GM21723 (cell line): ENCODE data around the gene CD2AP.
"Not testable (repeated sequence)": the region's sequence is repeated elsewhere in the genome, so short reads cannot be mapped to it uniquely, and the experiment has no call there.

Experiments
- ATAC-seq: cut with Tn5 transposase; IDR thresholded peaks from one replicate; pipeline ENCODE4 v1.9.1; 2021; ENCODE audit warnings: mild to moderate bottlenecking, moderate library complexity; ENCODE audit not compliant: unreplicated experiment

CD2AP gene, protein sequence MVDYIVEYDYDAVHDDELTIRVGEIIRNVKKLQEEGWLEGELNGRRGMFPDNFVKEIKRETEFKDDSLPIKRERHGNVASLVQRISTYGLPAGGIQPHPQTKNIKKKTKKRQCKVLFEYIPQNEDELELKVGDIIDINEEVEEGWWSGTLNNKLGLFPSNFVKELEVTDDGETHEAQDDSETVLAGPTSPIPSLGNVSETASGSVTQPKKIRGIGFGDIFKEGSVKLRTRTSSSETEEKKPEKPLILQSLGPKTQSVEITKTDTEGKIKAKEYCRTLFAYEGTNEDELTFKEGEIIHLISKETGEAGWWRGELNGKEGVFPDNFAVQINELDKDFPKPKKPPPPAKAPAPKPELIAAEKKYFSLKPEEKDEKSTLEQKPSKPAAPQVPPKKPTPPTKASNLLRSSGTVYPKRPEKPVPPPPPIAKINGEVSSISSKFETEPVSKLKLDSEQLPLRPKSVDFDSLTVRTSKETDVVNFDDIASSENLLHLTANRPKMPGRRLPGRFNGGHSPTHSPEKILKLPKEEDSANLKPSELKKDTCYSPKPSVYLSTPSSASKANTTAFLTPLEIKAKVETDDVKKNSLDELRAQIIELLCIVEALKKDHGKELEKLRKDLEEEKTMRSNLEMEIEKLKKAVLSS

GRCh38 chr6:47477497-47478232 is at the start of gene CD2AP:
Gene CD2AP (plus strand): TSS chr6:47477789. CDS start chr6:47478245, 456 bp downstream.
- ATAC-seq: peak; percentile 87

GRCh38 chr6:47428288-47428687 is 49.3 kb upstream of the CD2AP start:
- ATAC-seq: no peak

- no peak for ATAC-seq
Measured at GRCh38 chr6:47428746-47429664, 48.6 kb upstream of the CD2AP start.

- no peak for ATAC-seq
Measured at GRCh38 chr6:47434372-47435253, 43.0 kb upstream of the CD2AP start.

DNA sequence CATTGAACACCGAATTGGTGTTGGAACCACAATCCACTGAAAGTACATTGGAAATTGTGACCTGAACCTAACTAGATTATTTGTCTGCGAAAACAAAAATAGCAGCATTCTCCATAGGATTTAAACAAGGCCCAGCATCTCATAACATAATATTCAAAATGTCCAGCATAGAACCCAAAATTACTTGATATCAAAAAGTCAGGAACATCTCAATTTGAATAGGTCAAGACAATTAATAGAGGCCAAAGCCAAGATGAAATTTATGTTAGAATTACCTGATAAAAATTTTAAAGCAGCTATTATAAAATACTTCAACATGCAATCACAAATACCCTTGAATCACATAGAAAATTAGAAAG is 42.4 kb upstream of the CD2AP start:
- no peak for ATAC-seq

DNA sequence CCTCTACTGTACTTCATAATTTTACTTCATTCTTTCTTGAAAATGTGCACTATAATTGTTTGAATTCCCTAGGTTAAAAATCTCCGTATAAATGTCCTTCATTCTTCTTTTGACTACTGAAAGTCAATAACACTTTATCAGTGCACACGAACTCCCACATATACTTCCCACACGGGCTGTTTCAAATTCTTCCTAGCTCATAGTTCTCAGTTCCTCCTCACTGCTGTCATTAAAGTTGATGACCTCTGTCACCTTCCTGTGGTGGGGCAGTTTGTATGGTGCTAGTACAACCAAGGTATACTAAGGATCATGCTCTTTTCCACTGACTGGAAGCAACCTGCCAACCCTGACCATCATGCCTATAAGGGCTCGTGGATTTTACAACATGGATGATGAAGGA is 40.0 kb upstream of the CD2AP start:
- ATAC-seq: peak; percentile 68

DNA sequence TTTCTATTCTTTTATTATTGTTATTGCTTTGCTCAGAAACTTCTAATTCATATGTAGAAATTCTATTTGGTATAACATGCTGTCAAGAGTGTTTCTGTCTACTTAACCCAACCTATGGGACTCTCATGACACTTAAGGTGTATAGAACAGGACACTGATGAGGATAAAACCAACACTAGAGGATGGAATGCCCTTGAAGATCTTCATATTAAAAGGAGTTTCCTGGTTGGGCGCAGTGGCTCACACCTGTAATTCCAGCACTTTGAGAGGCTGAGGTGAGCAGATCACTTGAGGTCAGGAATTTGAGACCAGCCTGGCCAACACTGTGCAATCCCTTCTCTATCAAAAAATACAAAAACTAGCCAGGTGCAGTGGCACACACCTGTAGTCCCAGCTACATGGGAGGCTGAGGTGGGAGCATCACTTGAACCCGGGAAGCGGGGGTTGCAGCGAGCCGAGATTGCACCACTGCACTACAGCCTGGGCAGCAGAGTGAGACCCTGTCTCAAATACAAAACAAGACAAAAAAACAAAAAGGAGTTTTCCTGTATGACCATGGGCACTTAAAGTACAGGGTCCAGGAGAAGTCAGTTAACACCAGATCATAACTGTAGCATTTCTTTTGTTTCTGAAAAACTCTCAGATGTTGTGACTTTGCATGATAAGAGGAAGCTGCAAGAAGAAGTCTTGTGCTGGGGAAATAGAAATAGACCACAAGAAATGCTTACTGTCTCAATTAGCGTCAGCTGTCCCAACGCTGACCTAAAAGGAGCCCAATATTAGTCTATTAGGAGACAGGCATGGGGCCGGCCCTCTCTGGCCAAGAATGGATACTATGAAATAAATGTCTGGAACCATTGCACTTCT is 38.9 kb upstream of the CD2AP start:
- peak; percentile 79 for ATAC-seq

DNA sequence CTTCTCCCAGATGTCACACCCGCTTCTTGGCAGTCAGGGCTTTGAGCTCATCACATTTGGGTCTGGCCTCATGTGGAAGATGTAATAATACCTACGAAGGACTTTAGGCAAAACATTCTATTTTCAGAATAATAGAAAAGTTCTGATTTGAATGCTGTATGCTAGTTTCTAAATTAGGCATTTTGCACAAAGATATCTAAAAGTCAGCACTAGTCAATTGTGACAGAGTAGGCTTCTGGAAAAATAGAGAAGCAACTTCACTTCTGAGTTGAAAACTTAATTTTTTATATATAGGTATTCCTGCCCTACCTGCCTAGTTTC is 38.3 kb upstream of the CD2AP start:
- ATAC-seq: peak; percentile 47

GRCh38 chr6:47440719-47441118 is 36.9 kb upstream of the CD2AP start:
- peak; percentile 59 for ATAC-seq

DNA sequence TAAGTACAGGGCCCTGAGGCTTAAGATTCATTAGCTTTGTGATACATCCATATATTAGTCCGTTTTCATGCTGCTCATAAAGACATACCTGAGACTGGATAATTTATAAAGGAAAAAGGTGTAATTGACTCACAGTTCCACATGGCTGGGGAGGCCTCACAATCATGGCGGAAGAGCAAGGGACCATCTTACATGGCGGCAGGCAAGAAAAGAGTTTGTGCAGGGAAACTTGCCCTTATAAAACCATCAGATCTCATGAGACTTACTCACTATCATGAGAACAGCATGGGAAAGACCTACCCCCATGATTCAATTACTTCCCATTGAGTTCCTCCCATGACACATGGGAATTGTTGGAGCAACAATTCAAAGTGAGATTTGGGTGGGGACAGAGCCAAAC is 32.6 kb upstream of the CD2AP start:
- not testable (repeated sequence) for ATAC-seq

- no peak for ATAC-seq
Measured at GRCh38 chr6:47446669-47447330, 30.8 kb upstream of the CD2AP start.

DNA sequence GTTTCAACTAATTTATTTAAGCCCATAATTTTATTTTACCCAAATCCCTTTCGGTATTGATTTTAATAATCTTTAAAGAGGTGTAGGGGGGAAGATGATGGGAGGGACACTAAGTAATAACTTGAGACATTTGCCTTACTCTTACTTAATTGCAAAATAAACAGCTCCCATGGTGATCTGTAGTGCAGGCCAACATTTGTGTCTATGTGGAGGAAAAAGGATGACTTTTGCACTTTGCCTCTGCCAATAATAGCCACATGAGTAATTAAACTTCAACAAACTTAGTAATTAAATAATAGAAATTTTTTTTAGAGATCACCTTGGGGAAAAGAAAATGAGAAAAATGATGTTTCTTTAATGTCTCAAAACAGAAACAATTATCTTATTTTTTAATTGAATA is 29.9 kb upstream of the CD2AP start:
- no peak for ATAC-seq

GRCh38 chr6:47451162-47451561 is 26.4 kb upstream of the CD2AP start:
- no peak for ATAC-seq

GRCh38 chr6:47452899-47453298 is 24.7 kb upstream of the CD2AP start:
- no peak for ATAC-seq

GRCh38 chr6:47453372-47453936 is 24.1 kb upstream of the CD2AP start:
- no peak for ATAC-seq

DNA sequence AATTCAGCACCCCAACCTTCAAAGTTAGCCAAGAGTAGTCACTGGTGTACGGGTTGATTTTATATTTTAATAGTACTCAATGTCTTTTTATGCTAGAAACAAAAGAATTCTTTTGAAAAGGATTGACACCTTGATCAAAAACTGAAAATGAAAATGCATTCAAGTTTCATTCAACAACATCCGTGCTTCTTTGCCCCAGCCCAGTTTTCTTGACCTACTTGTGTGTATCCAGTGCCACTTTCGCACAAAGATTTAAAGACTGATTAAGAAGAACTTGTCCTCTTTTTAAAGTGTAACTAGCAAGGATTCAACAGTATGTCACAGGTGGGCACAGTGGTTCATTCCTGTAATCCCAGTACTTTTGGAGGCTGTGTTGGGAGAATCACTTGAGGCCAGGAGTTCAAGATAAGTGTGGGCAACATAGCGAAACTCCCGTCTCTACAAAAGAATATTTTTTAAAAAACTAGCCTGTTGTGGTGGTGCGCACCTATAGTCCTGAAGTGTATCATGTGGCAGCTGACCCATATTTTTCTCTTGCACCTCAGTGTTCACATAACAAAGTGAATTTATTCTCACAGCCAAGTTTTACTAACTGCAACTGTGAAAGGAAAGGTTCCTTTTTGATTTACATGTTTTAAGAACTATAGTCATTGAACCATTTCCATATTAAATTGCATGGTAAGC is 22.7 kb upstream of the CD2AP start:
- no peak for ATAC-seq

- peak; percentile 78 for ATAC-seq
Measured at GRCh38 chr6:47455533-47456209, 21.9 kb upstream of the CD2AP start.
